Activated CD8-positive, alpha-beta memory T cell treated with anti-CD3 and anti-CD28 coated beads for 1 hour (primary cell): ENCODE data around the gene ZNF19.
"Not testable (repeated sequence)": the region's sequence is repeated elsewhere in the genome, so short reads cannot be mapped to it uniquely, and the experiment has no call there.

Source experiments
- DNase-seq, 2 donors: peaks; one replicate each; pipeline ENCODE4 v3.0.0-alpha.2; 2020; ENCODE audit warnings: low read depth in 1 of 2; ENCODE audit errors: extremely low read depth in 1 of 2

Gene ZNF19

DNA sequence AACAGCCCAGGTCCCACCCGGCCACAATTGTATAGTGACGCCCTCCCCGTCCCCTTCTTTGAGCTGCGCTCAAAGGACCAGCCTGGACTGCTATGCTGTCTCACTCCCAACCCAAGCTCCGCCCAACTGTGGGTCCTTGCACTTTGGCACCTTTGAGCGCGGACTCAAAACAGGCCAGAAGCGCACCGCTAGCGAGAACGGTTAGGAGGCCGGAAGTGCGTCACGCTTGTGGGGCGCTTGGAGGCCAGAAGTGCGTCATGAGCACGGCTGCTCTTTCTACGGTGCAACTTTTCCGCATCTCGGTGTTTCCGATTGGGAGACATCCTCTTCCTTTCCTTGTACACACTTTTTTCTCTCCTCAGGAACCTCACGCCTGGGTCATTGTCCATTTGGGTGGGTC lies at the start of gene ZNF19:
Gene ZNF19 (minus strand): TSS at position 203 of the 400 bp plus-strand sequence. CDS start 7,210 bp downstream, outside the sequence.
- DNase-seq = no peak

DNA sequence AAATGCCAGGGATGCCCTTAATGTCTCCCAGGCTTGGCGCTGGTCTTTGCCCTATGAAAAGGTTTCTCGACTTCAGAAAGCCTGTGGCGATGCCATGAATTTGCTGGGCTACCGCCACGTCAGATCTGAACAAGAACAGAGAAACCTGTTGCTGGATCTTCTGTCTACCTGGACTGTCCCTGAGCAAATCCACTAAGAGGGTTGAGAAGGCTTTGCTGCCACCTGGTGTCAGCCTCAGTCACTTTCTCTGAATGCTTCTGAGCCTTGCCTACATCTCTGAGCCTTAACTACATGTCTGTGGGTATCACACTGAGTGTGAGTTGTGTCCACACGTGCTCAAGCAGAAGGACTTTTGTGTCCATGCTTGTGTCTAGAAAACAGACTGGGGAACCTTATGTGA lies 48.5 kb upstream of the ZNF19 start:
- no peak for DNase-seq

DNA sequence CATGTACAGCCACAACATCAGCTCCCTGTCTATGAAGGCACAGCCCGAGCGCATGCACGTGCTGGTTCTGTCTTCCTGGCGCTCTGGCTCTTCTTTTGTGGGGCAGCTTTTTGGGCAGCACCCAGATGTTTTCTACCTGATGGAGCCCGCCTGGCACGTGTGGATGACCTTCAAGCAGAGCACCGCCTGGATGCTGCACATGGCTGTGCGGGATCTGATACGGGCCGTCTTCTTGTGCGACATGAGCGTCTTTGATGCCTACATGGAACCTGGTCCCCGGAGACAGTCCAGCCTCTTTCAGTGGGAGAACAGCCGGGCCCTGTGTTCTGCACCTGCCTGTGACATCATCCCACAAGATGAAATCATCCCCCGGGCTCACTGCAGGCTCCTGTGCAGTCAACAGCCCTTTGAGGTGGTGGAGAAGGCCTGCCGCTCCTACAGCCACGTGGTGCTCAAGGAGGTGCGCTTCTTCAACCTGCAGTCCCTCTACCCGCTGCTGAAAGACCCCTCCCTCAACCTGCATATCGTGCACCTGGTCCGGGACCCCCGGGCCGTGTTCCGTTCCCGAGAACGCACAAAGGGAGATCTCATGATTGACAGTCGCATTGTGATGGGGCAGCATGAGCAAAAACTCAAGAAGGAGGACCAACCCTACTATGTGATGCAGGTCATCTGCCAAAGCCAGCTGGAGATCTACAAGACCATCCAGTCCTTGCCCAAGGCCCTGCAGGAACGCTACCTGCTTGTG lies 47.8 kb upstream of the ZNF19 start:
- DNase-seq = no peak

DNA sequence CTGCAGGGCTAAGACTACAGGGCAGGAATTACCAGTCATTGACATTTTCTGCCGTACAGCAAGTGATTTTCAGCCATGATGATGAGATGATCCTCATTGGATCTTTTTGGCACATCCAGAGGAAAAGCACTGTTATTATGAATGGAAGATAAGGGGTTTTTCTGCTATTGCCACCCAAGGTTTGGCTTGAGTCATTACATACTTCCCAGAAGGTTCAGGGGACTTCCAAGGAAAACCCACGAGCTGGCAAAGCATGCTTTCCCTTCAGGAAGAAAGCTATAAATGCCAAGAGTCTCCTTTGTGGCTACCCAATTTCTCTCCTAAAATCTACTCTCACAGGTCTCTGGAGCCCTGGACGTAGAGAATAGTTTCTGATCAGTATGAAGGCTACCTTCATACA lies 43.2 kb upstream of the ZNF19 start:
- DNase-seq = no peak

DNA sequence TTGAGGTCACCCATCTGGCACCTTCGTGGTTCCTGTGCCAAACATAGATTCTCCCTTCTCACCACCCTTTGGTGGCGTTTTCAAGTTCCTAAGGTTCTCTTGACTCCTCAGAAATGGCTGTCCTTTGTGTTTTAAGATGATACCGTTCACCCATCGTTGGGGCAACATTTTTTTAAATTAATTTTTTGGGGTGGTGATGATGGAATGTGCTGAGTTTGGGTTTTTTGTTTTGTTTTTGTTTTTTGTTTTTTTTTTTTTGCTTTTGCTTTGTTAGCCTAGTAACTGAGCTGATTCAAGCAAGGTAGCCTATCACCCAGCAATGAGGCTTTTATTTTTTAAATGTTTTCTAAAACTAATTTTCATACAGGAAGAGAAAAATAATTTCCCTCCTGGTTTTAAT lies 39.7 kb upstream of the ZNF19 start:
- no peak for DNase-seq

DNA sequence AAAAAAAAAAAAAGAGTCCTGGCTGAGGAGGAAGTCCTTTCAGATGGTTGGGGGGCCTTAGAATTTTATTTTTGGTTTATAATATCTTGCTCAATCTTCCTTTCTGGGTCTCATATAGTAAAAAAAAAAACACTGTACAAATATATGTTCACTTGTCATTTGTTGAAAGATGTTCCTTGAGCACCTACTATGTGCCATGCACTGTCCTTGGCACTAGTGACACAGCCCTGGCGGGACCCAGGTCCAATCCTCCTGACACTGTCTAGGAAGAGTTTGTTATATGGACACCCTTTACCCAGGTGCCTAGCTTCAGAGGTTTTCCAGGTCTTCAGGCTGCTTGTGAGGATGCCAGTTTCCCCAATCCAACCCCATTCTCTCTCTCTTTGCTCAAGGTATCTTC lies 39.1 kb upstream of the ZNF19 start:
- DNase-seq = no peak

DNA sequence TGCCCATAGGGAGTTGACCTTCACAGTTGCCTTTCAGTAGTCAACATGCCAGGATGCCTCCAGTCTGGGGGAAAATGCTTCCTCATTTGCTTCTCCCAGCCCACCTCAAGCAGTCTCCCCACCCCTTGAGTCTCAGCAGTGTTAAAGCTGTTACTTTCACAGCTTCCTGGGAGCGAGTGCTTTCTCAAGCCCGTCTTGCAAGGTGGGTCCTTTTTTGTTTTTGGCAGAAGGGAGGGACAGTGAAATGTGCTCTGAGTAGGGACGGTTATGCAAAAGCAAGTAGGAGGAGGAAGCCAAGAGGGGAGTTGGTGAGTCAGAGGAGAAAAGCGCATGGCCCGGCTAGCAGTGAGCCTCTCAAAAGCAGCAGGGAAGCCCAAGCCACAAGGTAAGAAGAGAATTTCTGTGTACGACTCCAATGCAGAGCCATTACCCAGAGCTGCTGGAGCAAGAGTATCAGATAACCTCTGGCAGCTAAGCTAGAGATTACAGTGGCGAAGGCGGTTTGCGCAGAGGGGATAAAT lies 37.0 kb upstream of the ZNF19 start, which contains the start of gene CHST4:
Gene CHST4 (plus strand): TSS at position 316 of the 521 bp plus-strand sequence. CDS start 10,252 bp downstream, outside the sequence.
- DNase-seq = no peak

DNA sequence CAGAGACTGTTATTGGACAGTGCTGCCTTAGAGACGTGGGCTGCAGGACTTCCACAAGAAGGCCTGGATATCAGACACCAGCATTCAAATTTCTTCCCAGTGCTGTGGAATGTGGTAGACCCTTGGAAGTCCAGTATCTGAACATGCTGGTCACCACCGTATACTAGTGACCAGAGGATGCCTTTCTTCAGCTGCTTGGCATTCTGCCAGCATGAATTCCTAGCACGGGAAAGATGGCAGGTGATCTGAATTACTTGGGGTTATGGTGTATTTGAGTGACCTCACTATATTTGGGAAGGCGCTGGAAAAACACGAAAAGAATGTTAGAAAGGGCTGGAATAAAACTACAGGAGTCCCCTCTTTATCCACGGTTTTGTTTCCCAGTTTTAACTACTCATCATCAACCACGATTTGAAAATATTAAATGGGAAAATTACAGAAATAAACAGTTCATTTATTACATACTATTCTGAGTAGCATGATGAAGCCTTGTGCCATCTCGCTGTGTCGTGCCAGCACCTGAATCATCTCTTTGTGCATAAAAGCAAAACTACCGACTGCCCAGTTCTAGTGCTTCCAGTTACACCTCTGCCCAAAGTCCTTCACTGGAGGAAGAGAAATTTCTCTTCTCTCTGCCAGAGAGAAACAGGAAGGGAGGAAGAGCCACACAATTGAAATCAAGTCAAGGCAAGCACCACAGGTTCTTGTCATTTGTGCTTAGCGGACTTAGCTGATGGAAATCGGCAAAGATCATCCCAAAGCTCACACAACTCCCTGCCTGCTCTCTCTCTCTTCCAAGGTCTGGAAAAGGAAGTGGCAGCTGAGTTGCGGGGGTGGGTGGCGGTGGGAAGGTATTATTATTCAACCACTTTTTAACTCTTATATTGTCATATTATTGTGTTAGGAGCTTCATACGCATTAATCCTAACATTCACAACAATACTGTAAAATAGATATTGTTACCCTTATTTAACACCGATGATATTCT lies 35.7 kb upstream of the ZNF19 start:
- DNase-seq = no peak

DNA sequence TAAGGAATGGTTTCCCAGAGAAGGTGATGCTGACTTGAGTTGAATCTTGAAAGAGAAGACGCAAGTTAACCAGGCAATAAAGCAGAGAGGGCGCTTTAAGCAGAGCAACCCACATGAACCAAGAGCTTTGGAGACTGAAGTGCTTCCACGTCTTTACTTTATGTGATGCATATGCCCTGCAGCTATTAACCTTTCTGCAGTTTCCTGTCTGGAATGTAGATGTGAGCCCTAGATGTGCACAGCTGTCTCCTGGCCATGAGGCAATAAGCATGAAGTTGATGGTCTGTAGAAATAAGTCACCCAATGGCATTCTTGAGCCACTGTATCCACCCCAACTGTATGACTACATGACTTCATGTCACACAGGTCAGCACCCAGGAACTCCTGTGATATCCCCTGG lies 31.4 kb upstream of the ZNF19 start:
- no peak for DNase-seq

DNA sequence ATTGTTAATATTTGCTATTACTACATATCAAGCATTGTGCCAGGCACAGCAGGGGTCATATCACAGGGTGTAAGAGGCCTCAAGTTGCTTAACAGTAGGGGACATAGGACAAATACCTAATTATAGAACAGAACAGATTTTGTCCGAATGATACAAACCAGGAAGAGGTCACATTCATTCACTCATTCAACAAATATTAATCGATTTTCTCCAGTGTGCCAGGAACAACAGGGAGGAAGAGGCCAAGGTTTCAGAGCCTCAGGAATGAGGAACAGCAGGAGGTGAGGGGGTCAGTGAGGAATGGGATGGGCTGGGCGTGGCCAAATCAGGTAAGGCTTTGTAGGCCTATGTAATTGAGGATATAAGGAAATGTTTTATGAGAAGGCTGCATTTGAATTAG lies 25.9 kb upstream of the ZNF19 start:
- DNase-seq = no peak

DNA sequence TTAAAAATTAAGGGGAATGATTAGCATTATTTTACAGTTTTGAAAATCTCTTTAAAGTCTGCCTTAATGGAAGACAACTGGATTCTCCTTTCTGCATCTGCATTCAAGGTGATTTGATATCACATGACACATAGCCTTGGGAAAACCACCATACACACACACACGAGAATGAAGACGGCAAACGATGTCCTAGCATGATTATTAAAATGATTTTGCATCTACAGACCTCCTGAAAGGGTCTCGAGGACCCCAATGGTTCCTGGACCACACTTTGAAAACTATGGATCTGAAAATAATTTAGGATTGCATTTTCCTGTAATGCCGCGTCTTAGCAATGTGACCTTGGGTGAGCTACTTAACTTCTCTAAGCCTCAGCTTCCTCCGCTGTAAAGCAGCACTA lies 25.4 kb upstream of the ZNF19 start:
- DNase-seq = no peak

DNA sequence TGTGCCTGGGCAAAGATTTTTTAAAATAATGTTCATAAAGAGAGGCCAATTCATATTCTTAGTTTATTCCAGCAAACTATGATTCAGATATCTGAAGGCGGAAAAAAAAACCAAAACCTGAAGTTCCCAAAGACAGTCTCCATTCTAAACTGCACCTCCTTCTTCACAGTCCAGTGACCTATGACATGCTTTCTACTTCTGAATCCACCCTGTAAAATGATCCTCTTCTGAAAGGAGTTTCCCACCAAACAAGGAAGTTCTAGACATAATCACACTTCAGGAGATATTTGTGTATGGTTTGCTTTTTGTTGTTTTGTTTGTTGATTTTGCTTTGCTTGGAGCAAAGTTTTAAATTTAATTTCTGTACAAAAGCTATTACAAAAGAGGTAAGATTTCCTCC lies 24.2 kb upstream of the ZNF19 start:
- no peak for DNase-seq

DNA sequence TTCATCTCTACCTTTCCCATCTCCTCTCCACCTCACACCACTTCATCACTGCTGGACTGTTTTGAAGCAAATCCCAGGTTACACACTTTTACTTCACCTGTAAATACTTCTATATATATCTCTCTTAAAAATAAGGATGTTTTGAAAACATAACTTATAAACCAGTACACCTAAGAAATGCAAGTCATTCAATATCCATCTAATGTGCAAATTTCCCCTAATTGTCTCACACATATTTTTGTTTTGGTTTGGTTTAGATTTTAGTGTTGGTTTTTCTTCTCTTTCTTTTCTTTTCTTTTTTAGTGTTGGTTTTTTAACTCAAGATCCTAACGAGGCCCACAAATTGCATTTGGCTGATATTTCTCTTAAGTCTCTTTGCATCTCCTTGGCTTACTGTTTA lies 17.9 kb upstream of the ZNF19 start:
- no peak for DNase-seq

DNA sequence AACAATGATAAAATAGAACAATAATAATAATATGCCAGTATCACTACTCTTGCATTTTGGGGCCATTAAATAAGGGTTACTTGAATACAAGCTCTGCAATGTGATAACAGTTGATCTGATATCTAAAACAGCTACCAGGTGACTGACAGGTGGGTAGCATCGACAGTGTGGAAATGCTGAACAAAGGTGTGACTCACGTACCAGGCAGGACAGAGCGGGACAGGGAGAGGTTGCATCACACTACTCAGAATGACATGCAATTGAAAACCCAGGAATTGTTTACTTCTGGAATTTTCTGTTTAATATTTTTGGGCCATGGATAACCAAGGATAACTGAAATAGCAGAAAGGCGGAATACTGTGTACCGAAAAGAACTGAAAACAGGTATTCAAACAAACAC lies 15.8 kb upstream of the ZNF19 start:
- DNase-seq = no peak

DNA sequence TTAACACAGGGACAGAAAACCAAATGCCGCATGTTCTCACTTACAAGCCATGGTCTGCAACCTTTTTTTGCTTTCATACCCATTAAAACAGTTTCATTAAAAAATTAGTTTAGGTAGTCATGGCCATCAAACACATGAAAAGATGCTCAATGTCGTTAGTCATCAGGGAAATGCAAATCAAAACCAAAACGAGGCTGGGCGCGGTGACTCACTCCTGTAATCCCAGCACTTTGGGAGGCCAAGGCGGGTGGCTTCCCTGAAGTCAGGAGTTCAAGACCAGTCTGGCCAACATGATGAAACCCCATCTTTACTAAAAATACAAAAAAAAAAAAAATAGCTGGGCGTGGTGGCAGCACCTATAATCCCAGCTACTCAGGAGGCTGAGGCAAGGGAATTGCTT lies 14.9 kb upstream of the ZNF19 start:
- not testable (repeated sequence) for DNase-seq

DNA sequence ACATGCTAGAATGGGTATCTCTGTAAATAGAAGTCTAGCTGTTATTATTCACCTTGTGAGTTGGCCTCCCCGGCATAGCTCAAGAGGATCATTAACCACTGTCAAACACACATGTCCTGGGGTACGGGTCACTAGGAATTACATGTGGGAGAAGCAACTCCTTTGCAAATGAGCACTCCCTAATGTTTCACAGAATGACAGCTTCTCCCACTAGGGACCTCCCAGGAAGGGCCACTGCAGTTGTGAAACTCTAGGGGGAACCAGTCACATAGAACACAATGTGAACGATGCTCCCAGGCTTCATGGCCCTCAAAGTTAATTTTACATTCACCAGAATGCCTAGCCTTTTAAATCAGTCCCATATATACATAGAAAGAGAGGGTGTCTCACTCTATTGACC lies 12.4 kb upstream of the ZNF19 start:
- no peak for DNase-seq

DNA sequence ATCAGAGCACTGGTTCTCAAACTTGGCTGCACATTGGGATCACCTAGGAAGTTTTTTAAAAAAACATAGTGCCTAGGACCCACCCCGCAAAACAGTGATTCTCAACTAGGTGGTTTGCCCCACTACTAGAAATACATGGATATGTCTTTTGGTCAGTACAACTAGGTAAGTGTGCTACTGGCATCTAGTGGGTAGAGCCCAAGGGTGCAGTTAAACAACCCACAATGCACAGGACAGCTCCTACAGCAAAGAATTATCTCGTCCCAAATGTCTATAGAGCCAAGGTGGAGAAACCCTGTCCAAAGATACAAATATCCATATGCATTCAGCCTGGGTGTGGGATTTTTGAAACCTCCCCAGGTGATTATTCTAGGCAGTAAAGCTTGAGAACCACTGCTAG lies 11.8 kb upstream of the ZNF19 start:
- DNase-seq = no peak

DNA sequence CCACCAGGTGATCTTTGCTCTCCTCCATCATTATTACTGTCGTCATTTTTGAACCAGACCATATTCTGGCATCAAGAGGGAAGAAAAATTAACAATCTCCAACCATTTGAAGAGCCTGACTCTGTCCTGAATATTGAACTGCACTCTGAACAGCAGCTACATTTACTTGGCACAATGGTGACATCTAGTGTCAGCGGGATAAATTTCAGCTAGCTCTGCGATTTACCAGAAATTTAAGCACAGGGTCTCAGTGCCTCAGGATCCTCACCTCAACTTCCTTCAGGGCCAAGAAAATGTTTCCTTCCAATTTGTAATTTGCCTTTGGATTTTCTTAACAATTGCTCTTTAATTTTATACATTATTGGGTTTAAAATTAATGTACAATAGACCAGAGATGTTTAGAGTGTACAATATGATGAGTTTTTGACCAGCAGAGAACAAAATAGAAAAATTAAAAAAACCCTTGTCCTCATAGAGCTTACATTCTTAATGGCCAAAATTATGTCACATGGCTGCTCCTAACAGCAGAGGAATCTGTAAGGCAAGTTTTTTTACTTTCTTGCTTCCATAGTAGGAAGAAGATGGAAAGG lies 10.7 kb upstream of the ZNF19 start:
- peak in 1 of 2 donors; percentile 2 for DNase-seq

DNA sequence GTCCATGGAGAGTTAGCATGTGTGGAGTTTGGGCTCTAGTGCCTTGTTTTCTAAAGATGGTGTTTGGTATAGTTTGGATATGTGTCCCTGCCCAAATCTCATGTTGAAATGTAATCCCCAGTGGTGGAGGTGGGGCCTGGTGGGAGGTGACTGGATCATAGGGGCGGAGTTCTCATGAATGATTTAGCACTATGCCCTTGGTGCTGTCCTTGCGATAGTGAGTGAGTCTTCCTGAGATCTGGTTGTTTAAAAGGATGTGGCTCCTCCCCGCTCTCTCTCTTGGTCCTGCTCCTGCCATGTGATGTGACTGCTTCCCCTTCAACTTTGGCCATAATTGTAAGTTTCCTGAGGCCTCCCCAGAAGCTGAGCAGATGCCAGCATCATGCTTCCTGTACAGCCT lies 8.9 kb upstream of the ZNF19 start:
- no peak for DNase-seq

DNA sequence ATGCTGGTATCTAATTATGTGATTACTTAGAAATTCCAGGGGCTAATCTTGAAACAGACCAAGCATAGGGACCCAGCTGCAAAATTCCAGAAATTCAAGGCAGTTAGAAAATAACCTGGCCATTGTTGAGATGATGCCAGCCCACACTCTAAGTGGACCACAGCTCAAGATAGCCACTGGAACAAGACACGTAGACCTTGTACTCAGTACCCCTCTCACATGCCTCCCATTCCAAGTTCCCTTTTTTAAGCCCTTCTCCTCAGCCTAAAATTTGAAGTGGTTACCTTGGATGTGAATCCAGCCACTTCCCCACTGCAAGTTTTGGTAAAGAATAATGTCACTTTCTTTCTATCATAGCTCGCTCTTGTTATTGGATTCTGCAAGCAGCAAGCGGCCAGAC lies 4.1 kb upstream of the ZNF19 start:
- DNase-seq = no peak

DNA sequence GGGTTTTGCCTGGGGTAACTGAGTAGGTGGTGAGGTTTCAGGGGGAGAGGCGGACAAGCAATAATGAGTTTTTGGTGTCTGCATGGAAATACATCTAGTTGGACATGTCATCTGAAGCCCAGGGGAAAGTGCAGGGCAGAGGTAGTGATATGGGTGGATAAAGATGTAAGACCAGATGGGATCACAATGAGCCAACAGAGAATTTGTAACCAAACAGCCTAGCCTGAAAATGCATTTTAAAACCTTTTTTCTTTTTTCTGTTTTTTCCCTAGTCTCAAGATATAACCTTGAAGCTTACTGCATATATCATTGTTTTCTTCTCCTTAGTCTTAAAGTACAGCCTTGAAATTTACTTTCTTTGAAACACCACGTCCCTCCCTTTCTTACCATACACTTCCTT lies 3.7 kb upstream of the ZNF19 start:
- no peak for DNase-seq
